ENCODE data around the gene TMA16.

GRCh38 chr4:163473576-163473975 is 20.9 kb upstream of the TMA16 start, which contains the start of gene TKTL2:
- TF ChIP-seq ZNF274 (IDR thresholded peaks at IDR 0.05; ENCODE audit: low read depth, low read length), result no peak
- no peak for TF ChIP-seq YY1 (IDR thresholded peaks at IDR 0.05; ENCODE audit: insufficient read depth, insufficient read length)
- TF ChIP-seq SUZ12 (IDR thresholded peaks at IDR 0.05; ENCODE audit: extremely low read depth, insufficient read depth, insufficient read length), result no peak
